ENCODE data around the gene SPOPL. TPM values are rescaled to one million over a fixed set of nuclear protein-coding genes. Genes with fewer than 3 reads are reported as not detected.

Gene SPOPL
- total RNA-seq, 1 donor: 21.6 TPM

- no peak for DNase-seq (ENCODE audit: low read depth)
- TF ChIP-seq CTCF (IDR thresholded peaks at IDR 0.05; ENCODE audit: insufficient read depth, low read depth, low read length): no peak
- H3K4me3 ChIP-seq (ENCODE audit: low read depth, low read length): no peak overlapping the region
Measured at GRCh38 chr2:138510319-138510718, 8.7 kb downstream of the SPOPL start.

GRCh38 chr2:138512672-138513071 lies 11.1 kb downstream of the SPOPL start:
- TF ChIP-seq CTCF (IDR thresholded peaks at IDR 0.05; ENCODE audit: insufficient read depth, low read depth, low read length): no peak
- no peak overlapping the region for H3K4me3 ChIP-seq (ENCODE audit: low read depth, low read length)
- DNase-seq (ENCODE audit: low read depth): no peak

- DNase-seq (ENCODE audit: low read depth): no peak
- no peak for TF ChIP-seq CTCF (IDR thresholded peaks at IDR 0.05; ENCODE audit: insufficient read depth, low read depth, low read length)
- no peak overlapping the region for H3K4me3 ChIP-seq (ENCODE audit: low read depth, low read length)
Measured at GRCh38 chr2:138514173-138514572, 12.6 kb downstream of the SPOPL start.

- DNase-seq (ENCODE audit: low read depth): no peak
- H3K4me3 ChIP-seq (ENCODE audit: low read depth, low read length): no peak overlapping the region
- TF ChIP-seq CTCF (IDR thresholded peaks at IDR 0.05; ENCODE audit: insufficient read depth, low read depth, low read length): no peak
Measured at GRCh38 chr2:138515092-138515491, 13.5 kb downstream of the SPOPL start.

- no peak for TF ChIP-seq CTCF (IDR thresholded peaks at IDR 0.05; ENCODE audit: insufficient read depth, low read depth, low read length)
- no peak for DNase-seq (ENCODE audit: low read depth)
- H3K4me3 ChIP-seq (ENCODE audit: low read depth, low read length): no peak overlapping the region
Measured at GRCh38 chr2:138516030-138516704, 14.6 kb downstream of the SPOPL start.

GRCh38 chr2:138518860-138519259 lies 17.3 kb downstream of the SPOPL start:
- no peak for DNase-seq (ENCODE audit: low read depth)
- no peak for TF ChIP-seq CTCF (IDR thresholded peaks at IDR 0.05; ENCODE audit: insufficient read depth, low read depth, low read length)
- H3K4me3 ChIP-seq (ENCODE audit: low read depth, low read length): no peak overlapping the region

GRCh38 chr2:138521821-138522220 lies 20.3 kb downstream of the SPOPL start:
- DNase-seq (ENCODE audit: low read depth): no peak
- no peak overlapping the region for H3K4me3 ChIP-seq (ENCODE audit: low read depth, low read length)
- no peak for TF ChIP-seq CTCF (IDR thresholded peaks at IDR 0.05; ENCODE audit: insufficient read depth, low read depth, low read length)

Measured in fibroblast of villous mesenchyme (primary cell).